Measurements from ENCODE around the gene DNAAF9. TPM values are rescaled to one million over a fixed set of nuclear protein-coding genes. Genes with fewer than 3 reads are reported as not detected.

The DNAAF9 gene
- total RNA-seq, 4 donors from 2014 or later = 42.3 to 56.6 (median 46.3) TPM

DNA sequence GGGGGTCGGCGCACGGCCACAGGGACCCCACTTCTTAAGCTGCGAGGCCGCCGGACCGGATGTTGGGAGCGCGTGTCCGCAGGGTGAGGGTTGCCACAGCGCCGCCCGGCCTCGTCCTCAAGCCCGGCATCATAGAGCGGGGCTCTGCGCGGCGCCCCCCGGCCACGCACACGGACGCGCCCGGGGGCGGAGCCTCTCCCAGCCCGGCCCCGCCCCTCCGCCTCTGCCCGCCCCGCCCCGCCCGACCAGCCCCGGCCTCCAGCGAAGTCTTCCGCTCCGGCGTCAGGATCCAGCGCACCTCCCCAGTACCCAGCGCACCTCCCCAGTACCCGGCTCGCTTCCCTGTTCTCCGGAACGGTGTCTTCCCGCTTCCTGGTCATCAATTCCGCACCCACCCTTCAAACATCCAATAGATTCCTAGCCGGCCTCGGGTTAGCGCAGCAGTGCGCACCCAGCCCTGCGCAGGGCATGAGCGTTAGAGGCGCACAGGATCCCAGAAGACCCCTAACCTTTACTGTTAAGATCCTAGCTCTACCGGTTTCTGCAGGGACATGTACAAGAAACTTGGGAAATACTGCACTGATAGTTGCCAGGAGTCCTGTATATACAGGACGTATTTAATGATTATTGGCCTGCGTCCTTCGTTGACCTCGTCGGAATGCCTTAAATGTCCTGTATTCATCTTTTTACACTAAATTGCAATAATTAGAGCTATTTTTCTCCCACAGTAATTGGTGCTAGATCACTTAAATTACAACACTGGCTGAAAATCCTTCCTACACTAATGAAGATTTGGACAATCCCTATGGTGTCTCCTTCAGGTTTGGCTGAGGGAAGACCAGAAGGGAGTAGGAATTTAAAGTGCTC, 535 bp upstream of the DNAAF9 start:
- in situ Hi-C loops (cut with MboI; ENCODE audit: low sequenced_read_pairs in 4 of 4) = no loop called here
- intact Hi-C loops (cut with DNase I; ENCODE audit: low total_unique reads) = loop anchor here (1.0 to 10.0 kb wide), 6 partner anchors 63 to 1306 kb away; partner anchors contain the start of genes ADISSP, ATRN, FASTKD5 and PTPRA
- peak; percentile 28 to 54 for DNase-seq
- Histone ChIP-seq H3K9me3 (no peaks in the 10 kb centered on the region), H3K4me3 (peak overlapping the region; percentile 68 to 86 (median 78)), H3K36me3 (no peaks in the 10 kb centered on the region), H3K4me1 (peaks cover 4 to 11% of the 10 kb centered on the region in 2 donors), H3K27me3 (no peaks in the 10 kb centered on the region), H3K27ac (peak overlapping the region; percentile 81 to 89 (median 83))
- peak; percentile 67 to 74 for ATAC-seq
- TF ChIP-seq, protein P1, sequence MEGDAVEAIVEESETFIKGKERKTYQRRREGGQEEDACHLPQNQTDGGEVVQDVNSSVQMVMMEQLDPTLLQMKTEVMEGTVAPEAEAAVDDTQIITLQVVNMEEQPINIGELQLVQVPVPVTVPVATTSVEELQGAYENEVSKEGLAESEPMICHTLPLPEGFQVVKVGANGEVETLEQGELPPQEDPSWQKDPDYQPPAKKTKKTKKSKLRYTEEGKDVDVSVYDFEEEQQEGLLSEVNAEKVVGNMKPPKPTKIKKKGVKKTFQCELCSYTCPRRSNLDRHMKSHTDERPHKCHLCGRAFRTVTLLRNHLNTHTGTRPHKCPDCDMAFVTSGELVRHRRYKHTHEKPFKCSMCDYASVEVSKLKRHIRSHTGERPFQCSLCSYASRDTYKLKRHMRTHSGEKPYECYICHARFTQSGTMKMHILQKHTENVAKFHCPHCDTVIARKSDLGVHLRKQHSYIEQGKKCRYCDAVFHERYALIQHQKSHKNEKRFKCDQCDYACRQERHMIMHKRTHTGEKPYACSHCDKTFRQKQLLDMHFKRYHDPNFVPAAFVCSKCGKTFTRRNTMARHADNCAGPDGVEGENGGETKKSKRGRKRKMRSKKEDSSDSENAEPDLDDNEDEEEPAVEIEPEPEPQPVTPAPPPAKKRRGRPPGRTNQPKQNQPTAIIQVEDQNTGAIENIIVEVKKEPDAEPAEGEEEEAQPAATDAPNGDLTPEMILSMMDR (IDR thresholded peaks at IDR 0.05 in 4 of 5, conservative IDR thresholded peaks at IDR 0.05 in 1 of 5) = no peak
- peak; percentile 32 to 44 for TF ChIP-seq POLR2A (IDR thresholded peaks at IDR 0.05)

DNA sequence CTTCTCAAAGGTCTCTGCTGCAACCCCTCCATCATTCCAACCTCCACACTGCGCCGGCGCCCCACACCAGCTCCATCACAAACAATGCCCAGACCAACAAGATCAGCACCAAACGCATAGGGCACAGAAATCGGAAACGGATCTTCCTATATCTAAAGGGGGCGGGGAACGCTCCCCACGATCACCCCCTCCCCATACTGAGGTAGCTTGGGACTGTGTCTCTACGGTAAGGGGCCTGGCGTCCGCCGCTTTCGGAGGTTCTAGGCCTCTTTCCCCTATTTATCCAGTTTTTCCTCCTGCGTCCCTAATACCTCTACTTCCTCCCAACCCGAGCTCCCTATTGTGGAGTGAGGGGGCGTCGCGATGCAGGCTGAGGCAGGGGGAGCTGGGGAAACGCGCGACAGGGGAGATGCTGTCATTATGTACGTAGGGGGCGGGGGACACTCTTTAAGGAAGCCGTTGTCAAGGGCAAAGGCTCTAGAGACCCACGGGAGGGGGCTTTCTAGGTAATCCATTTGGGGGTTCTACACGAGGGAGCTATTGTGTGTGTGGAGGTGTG, 909 bp downstream of the DNAAF9 start:
- H3K9me3 ChIP-seq = no peaks in the 10 kb centered on the region
- intact Hi-C loops (cut with DNase I; ENCODE audit: low total_unique reads) = loop anchor here (1.0 to 10.0 kb wide), 6 partner anchors 65 to 1304 kb away; partner anchors contain the start of genes ADISSP, ATRN, FASTKD5 and PTPRA

DNA sequence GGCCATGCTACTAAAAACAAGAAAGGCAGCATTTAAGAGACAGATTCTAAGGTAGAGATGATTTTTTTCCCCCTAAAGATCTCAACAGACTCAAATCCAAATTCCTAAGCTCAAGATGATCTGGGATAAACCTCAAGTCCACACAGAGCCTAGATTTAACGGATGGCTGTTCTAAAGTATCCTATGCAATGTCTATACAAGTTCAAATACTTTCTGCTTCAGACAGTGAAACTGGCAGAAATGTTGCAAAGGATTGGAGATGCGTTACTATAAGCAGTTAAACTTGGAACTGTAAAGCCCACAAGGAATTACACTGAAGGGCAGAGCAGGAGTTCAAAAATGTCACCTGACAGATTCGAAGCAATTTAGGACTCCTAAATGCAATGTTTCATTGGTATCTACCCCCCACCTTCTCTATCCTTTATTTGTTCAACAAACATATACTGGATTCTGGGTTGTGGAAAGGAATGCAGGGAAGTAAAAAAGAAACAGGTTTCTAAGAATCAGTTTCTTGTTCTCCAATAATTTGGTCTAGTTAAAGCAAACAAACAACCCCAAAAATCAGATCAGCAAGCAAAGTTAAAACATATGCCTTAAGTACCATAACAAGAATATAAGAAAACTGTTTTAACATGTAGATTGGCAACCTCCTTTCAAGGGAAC, 1.6 kb downstream of the DNAAF9 start:
- in situ Hi-C loops (cut with MboI; ENCODE audit: low sequenced_read_pairs in 4 of 4) (no loop called here), intact Hi-C loops (cut with DNase I; ENCODE audit: low total_unique reads) (loop anchor here (5.0 to 10.0 kb wide), 5 partner anchors 251 to 1304 kb away; partner anchors contain the start of genes ADISSP, FASTKD5, PTPRA and SNRPB)
- no peaks in the 10 kb centered on the region for H3K27me3 ChIP-seq
- TF ChIP-seq, protein P1 (IDR thresholded peaks at IDR 0.05 in 4 of 5, conservative IDR thresholded peaks at IDR 0.05 in 1 of 5) = no peak
- no peak for TF ChIP-seq POLR2A (IDR thresholded peaks at IDR 0.05)
- peak overlapping the region; percentile 68 to 86 (median 78) for H3K4me3 ChIP-seq
- DNase-seq (no peak), ATAC-seq (no peak)
- no peaks in the 10 kb centered on the region for H3K9me3 ChIP-seq
- peaks cover 9 to 15% of the 10 kb centered on the region in 2 donors for H3K4me1 ChIP-seq
- no peaks in the 10 kb centered on the region for H3K36me3 ChIP-seq
- peak overlapping the region; percentile 81 to 89 (median 83) for H3K27ac ChIP-seq

More for the DNA sequence above, 909 bp downstream of the DNAAF9 start:
- ATAC-seq = no peak
- H3K36me3 ChIP-seq = no peaks in the 10 kb centered on the region
- H3K27ac ChIP-seq = peak overlapping the region; percentile 81 to 89 (median 83)
- H3K27me3 ChIP-seq = no peaks in the 10 kb centered on the region
- TF ChIP-seq, protein P1 (IDR thresholded peaks at IDR 0.05 in 4 of 5, conservative IDR thresholded peaks at IDR 0.05 in 1 of 5) = no peak
- TF ChIP-seq POLR2A (IDR thresholded peaks at IDR 0.05) = no peak
- no peak for DNase-seq
- in situ Hi-C loops (cut with MboI; ENCODE audit: low sequenced_read_pairs in 4 of 4) = no loop called here
- peak overlapping the region; percentile 68 to 86 (median 78) for H3K4me3 ChIP-seq
- H3K4me1 ChIP-seq = peaks cover 5 to 11% of the 10 kb centered on the region in 2 donors

DNA sequence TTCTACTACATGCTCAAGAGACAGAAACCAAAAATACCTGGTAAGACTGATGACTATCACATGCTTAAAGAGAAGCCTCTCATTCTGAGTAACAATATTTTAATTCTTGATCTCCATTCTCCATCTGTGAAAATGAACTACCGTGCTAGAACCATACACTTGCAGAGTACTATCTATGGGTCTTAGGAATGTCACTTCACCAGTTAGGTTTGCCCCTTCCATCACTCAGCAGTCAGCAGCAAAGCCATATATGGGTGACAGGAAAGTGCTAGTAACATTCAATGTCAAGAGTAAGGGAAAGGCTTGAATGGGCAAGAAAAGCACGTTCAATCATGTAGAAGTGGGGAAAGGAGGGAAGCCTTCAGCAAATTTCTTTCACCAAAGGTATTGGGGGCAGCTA, 2.3 kb downstream of the DNAAF9 start:
- H3K27me3 ChIP-seq = no peaks in the 10 kb centered on the region
- ATAC-seq = no peak
- no peak for DNase-seq
- H3K9me3 ChIP-seq = no peaks in the 10 kb centered on the region
- peak overlapping the region in 1 of 4 donors; percentile 86 for H3K4me3 ChIP-seq
- in situ Hi-C loops (cut with MboI; ENCODE audit: low sequenced_read_pairs in 4 of 4) (no loop called here), intact Hi-C loops (cut with DNase I; ENCODE audit: low total_unique reads) (loop anchor here (5.0 to 10.0 kb wide), 5 partner anchors 250 to 1303 kb away; partner anchors contain the start of genes ADISSP, FASTKD5, PTPRA and SNRPB)
- TF ChIP-seq POLR2A (IDR thresholded peaks at IDR 0.05) = no peak
- TF ChIP-seq, protein P1 (IDR thresholded peaks at IDR 0.05 in 4 of 5, conservative IDR thresholded peaks at IDR 0.05 in 1 of 5) = no peak
- H3K4me1 ChIP-seq = peaks cover 14 to 22% of the 10 kb centered on the region in 2 donors
- no peaks in the 10 kb centered on the region for H3K36me3 ChIP-seq
- H3K27ac ChIP-seq = peak overlapping the region in 2 of 4 donors; percentile 84 to 89

Measured in gastrocnemius medialis (tissue), 4 donors.